Left ventricle myocardium superior (tissue), 1 donor: ENCODE data around the gene HMGCL. TPM values are rescaled to one million over a fixed set of nuclear protein-coding genes. Genes with fewer than 3 reads are reported as not detected.
"Not testable (repeated sequence)": the region's sequence is repeated elsewhere in the genome, so short reads cannot be mapped to it uniquely, and the experiment has no call there.

Source experiments
- ATAC-seq: fragments of 200-7000 bp; cut with Tn5 transposase; one replicate; pipeline ENCODE4 v1.9.1; 2020; ENCODE audit warnings: mild to moderate bottlenecking, moderate library complexity
- DNase-seq: peaks from one replicate; pipeline ENCODE4 v3.0.0-alpha.2; 2020
- intact Hi-C: fragments of 100-400 bp; cut with micrococcal nuclease; formaldehyde crosslinking; loops from one replicate; pipeline ENCODE4 v1.11.0; 2022
- long read RNA-seq: library from polyadenylated mRNA; unstranded; transcript quantifications from one replicate; pipeline ENCODE4 v2.0.0, GENCODE V29; 2021
- total RNA-seq: library from RNA; stranded (reverse); fragmentation: NEBNext Ultra II Directional; extraction: Animal tissue kit (Norgen Biotek cat#: 25700); gene quantifications from one replicate; pipeline ENCODE4 v1.2.1, GENCODE V29; 2021
- donor health status: DM: no; HTN: yes; CAD: no; lungs with severe emphysema.

The HMGCL gene
- total RNA-seq = 33.5 TPM
- long read RNA-seq, transcript HMGCL-203 (9 exons, 1,600 nt) = major isoform, 56 of 94 reads
- long read RNA-seq, transcript HMGCL-204 (7 exons, 1,354 nt) = minor isoform, 27 of 94 reads
- long read RNA-seq, partial matches to known transcripts = 3 of 94 reads
- long read RNA-seq, other reads (novel, unspliced or antisense) = 8 of 94 reads

GRCh38 chr1:23825076-23825761 lies at the start of gene HMGCL:
Gene HMGCL (minus strand): TSS chr1:23825429. CDS start chr1:23825415, 14 bp downstream.
- intact Hi-C loops = no loop called here
- DNase-seq = peak; percentile 96
- peak; percentile 100 for ATAC-seq

GRCh38 chr1:23872421-23872820 lies 47.2 kb upstream of the HMGCL start:
- intact Hi-C loops = no loop called here
- DNase-seq = no peak

GRCh38 chr1:23869051-23869450 lies 43.8 kb upstream of the HMGCL start:
- ATAC-seq = no peak

More at GRCh38 chr1:23872421-23872820, 47.2 kb upstream of the HMGCL start:
- ATAC-seq = no peak

DNA sequence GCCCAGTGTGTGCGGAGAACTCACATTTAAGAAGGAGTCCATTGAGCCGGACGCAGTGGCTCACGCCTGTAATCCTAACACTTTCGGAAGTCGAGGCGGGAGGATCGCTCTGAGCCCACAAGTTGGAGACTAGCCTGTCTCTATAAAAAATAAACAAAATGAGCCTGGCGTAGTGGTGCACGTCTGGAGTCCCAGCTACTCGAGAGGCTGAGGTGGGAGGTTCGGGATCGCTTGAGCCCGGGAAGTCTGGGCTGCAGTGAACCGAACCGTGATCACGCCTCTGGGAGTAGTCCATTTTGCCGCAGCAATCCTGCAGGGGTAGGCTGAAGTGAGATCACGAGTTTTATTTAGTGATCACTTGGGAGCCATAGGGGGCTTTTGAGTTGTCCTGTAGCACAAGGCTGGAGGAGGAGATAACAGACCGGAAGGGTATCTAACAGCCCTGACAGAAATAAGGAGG lies 43.4 kb upstream of the HMGCL start:
- DNase-seq (no peak), ATAC-seq (peak; percentile 34)
- intact Hi-C loops = no loop called here

More at GRCh38 chr1:23869051-23869450, 43.8 kb upstream of the HMGCL start:
- intact Hi-C loops = no loop called here
- DNase-seq = no peak

- peak; percentile 99 for ATAC-seq
- DNase-seq = peak; percentile 95
- intact Hi-C loops = no loop called here
These were observed 42.8 kb upstream of the HMGCL start, which contains the start of gene FUCA1 for GRCh38 chr1:23867895-23868556. Gene FUCA1 (minus strand): TSS chr1:23868290. CDS start chr1:23868286, 4 bp downstream.

DNA sequence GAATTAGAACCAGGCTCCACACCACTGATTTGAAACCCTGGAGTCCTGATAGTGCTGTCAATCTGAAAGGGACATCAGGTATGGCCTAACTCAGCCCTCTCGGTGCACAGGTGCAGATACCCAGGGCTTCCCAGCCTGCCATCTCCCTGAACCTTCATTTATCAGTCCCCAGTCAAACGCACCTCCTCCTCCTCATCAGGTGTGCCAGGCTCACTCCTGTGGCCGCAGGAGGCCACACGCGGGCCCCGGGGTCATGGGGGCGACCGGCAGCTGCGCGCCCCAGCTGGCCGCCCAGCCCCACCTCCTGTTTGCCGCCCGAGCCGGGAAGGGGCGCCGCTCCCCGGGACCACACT lies 42.3 kb upstream of the HMGCL start:
- no peak for ATAC-seq
- intact Hi-C loops = no loop called here
- no peak for DNase-seq

DNA sequence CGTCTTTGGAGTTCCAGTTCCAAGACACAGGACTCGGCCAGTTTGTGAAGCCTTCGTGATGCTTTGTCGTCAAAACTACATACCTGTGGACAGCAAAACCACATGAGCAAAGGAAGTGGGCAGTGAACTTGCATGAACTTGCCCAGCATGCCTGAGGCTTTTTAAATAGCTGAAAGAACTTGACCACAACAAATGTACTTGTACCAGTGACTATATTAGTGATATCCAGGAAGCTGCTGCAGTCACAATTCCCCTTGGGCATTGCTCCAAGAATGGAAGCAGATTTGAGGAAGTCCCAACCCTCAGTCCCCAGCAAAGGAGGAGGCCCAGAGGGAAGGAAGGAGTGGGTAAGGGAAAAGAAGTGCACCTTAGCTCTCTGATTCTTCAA lies 40.3 kb upstream of the HMGCL start:
- peak; percentile 16 for ATAC-seq
- no peak for DNase-seq
- intact Hi-C loops = no loop called here

DNA sequence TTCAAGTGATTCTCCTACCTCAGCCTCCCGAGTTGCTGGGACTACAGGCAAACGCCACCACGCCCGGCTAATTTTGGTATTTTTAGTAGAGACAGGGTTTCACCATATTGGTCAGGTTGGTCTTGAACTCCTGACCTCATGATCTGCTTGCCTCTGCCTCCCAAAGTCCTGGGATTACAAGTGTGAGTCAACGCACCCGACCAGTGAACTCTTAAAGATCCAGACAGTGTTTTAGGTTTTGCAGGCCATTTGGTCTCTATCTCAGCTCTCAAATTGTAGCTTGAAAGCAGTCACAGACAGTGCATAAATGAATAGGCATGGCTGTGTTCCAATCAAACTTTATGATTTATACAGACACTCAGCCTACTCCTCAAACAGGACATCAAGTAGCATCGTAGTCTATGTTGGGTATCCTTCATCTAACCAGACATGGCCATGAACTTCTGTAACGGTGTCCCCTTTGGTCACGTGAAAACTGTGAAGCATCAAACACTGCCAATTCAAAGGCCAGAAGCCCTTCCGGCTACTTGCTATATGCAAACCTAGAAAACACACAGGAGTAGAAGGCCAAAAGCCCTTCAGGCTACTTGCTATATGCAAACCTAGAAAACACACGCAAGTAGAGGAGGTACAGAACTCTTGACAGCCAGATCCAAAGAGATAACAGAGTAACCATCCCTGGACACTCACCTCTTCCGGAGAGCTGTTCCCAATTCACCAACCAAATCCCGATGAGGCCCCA lies 39.7 kb upstream of the HMGCL start:
- intact Hi-C loops = no loop called here
- ATAC-seq = no peak
- DNase-seq = no peak

GRCh38 chr1:23862640-23863039 lies 37.4 kb upstream of the HMGCL start:
- ATAC-seq (no peak), DNase-seq (no peak)
- intact Hi-C loops = no loop called here

DNA sequence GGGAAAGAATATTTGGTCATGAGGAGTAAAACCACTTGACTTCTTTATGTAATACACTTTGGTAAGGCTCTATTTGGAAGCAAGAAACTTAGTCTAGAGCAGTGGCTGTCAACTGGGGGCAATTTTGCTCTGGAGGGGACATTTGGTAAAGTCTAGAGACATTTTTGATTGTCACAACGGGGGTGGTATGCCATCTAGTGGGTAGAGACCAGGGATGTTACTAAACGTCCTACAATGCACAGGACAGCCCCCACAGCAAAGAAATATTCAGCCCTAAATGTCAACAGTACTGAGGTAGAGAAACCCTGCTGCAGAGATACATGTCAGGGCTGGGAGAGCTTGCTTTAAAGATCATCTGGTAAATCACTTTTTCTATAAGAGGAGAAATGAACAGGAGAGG lies 29.3 kb upstream of the HMGCL start:
- no peak for ATAC-seq
- DNase-seq = no peak
- intact Hi-C loops = no loop called here

DNA sequence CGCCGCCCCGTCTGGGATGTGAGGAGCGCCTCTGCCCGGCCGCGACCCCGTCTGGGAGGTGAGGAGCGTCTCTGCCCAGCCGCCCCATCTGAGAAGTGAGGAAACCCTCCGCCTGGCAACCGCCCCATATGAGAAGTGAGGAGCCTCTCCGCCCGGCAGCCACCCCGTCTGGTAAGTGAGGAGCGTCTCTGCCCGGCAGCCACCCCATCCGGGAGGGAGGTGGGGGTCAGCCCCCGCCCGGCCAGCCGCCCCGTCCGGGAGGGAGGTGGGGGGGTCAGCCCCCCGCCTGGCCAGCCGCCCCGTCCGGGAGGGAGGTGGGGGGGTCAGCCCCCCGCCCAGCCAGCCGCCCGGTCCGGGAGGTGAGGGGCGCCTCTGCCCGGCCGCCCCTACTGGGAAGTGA lies 27.9 kb upstream of the HMGCL start:
- intact Hi-C loops, ATAC-seq, DNase-seq: not testable (repeated sequence)

GRCh38 chr1:23851406-23851805 lies 26.2 kb upstream of the HMGCL start:
- intact Hi-C loops, ATAC-seq, DNase-seq: not testable (repeated sequence)

GRCh38 chr1:23848673-23849616 lies 23.7 kb upstream of the HMGCL start:
- ATAC-seq (peak; percentile 93), DNase-seq (peak; percentile 45)
- intact Hi-C loops = no loop called here

- intact Hi-C loops, DNase-seq, ATAC-seq: not testable (repeated sequence)
These were observed 22.4 kb upstream of the HMGCL start for GRCh38 chr1:23847482-23848095.

- DNase-seq (no peak), ATAC-seq (no peak)
- intact Hi-C loops = no loop called here
These were observed 19.9 kb upstream of the HMGCL start for GRCh38 chr1:23845163-23845562.

DNA sequence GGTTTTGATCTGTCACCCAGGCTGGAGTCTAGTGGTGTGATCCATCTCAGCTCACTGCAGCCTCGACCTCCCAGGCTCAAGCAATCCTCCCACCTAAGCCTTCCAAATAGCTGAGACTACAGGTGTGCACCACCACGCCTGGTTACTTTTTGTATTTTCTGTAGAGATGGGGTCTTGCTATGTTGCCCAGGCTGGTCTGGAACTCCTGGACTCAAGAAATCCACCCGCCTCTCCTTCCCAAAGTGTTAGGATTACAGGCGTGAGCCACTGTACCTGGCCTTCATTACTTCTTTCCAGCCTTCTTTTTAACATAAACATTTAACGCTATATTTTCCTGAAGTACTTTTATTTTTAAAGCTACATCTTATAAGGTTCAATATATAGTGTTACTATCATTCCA lies 18.4 kb upstream of the HMGCL start:
- intact Hi-C loops = no loop called here
- ATAC-seq (no peak), DNase-seq (no peak)

- ATAC-seq (peak; percentile 100), DNase-seq (peak; percentile 74)
- intact Hi-C loops = no loop called here
These were observed 13.2 kb upstream of the HMGCL start for GRCh38 chr1:23838401-23838866.

DNA sequence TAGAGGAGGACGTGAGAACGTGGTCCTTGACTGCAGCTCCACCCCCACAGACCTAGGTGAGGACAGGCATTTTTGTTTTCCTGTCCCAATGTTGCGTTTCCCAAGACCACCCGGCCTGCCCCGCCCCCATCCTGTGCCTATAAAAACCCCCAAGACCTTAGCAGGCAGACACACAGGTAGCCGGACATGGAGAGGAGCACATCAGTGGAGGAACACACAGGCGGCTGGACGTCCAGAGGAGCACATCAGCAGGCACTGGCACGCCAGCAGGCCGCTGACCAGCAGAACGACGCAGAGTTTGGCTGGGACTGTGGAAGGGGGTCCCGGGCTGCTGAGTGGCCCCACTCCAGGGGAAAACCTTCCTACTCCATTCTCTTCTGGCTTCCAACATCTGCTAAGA lies 12.7 kb upstream of the HMGCL start:
- ATAC-seq (peak; percentile 15), DNase-seq (no peak)
- intact Hi-C loops = no loop called here
